VCaP (cell line): ENCODE results near the gene SCGB3A1.

Source experiments
- H3K27ac ChIP-seq: fragments of 450-650 bp; 2 replicates; pipeline ENCODE4 v1.5.1; 2017
- CTCF ChIP-seq: fragments of 450-650 bp; conservative IDR thresholded peaks from 2 replicates; pipeline ENCODE4 v1.5.1; 2017; ENCODE audit warnings: mild to moderate bottlenecking, moderate library complexity

Gene SCGB3A1

GRCh38 chr5:180591311-180591887, at the start of gene SCGB3A1:
Gene SCGB3A1, minus strand, starts transcription at chr5:180591499. Its CDS starts 37 bp downstream, at chr5:180591462.
- H3K27ac ChIP-seq = peak within 1 kb of the TSS; percentile 76; the same call in 1 of the 2 replicates
- TF ChIP-seq CTCF = no peak

GRCh38 chr5:180640611-180640860, 49.2 kb upstream of the SCGB3A1 start:
- no peak for TF ChIP-seq CTCF
- no peak overlapping the region for H3K27ac ChIP-seq

GRCh38 chr5:180639741-180640610, 48.7 kb upstream of the SCGB3A1 start:
- TF ChIP-seq CTCF = no peak

GRCh38 chr5:180639287-180639686, 48.0 kb upstream of the SCGB3A1 start:
- no peak for TF ChIP-seq CTCF
- H3K27ac ChIP-seq = no peak overlapping the region

More at GRCh38 chr5:180639741-180640610, 48.7 kb upstream of the SCGB3A1 start:
- no peak overlapping the region for H3K27ac ChIP-seq

GRCh38 chr5:180637962-180638680, 46.8 kb upstream of the SCGB3A1 start:
- no peak for TF ChIP-seq CTCF
- no peak overlapping the region for H3K27ac ChIP-seq

- no peak overlapping the region for H3K27ac ChIP-seq
- TF ChIP-seq CTCF = no peak
Measured at GRCh38 chr5:180636403-180637075, 45.2 kb upstream of the SCGB3A1 start.

GRCh38 chr5:180636016-180636402, 44.7 kb upstream of the SCGB3A1 start:
- no peak overlapping the region for H3K27ac ChIP-seq
- TF ChIP-seq CTCF = no peak
